GM12865 (cell line): ENCODE data around the gene ARID4A.

Source experiments
- DNase-seq: peaks from one replicate; pipeline ENCODE4 v3.0.0; 2010; ENCODE audit warnings: low read depth
- H3K4me3 ChIP-seq: 2 replicates; pipeline ENCODE4 v1.5.1; 2011; ENCODE audit warnings: mild to moderate bottlenecking, low read depth, low read length, control low read depth
- TF ChIP-seq, protein P1 (sequence below): IDR thresholded peaks from 2 replicates; pipeline ENCODE4 v1.5.1; 2011; ENCODE audit warnings: low read length, control low read depth, low read depth, inconsistent platforms; ENCODE audit not compliant: insufficient read depth; ENCODE audit errors: missing control alignments

ARID4A gene

DNA sequence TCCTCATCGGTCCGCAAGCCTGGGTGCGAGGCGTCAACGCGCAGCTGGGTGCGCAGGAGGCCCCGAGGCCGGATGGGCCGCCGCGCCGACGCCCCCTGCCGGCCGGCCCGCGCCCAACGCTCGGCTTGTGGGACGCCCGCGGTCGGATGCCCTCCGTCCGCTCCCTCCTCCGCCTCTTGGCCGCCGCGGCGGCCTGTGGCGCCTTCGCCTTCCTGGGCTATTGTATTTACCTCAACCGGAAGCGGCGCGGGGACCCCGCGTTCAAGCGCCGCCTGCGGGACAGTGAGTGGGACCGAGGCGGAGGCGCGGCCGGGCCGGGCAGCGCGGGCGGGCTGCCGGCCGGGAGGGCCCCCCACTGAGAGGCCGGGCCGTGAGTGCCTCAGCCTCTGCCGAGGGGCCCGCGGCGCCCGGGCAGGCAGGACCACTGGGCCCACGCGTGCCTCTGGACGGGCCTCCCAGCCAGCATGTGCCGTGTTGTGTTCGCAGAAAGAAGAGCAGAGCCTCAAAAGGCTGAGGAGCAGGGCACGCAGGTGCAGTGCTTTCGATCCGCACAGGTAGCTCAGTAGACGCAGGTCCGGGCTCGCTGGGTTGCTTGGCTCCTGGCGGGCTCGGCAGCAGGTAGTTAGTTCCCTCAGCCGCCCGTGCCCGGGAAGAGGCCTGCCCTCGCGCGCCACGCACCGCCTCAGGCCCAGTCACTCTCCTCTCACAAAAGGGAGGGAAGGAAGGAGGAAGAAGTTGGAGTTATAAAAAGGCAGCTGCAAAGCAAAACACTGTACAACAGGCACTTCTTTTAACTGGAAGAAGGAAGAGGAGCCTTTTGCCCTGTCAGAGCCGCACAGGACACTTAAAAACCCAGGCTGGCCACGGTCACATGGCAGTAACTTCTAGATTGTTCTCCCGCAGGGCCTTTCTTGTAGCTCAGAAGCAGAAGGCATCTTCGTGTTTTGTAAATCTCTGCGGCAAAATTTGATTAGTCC lies 97.7 kb downstream of the ARID4A start, which contains the start of gene TOMM20L:
TSS of gene TOMM20L (plus strand) at position 119 of the 977 bp plus-strand sequence. CDS start at position 147, 28 bp downstream.
- TF ChIP-seq, protein P1, sequence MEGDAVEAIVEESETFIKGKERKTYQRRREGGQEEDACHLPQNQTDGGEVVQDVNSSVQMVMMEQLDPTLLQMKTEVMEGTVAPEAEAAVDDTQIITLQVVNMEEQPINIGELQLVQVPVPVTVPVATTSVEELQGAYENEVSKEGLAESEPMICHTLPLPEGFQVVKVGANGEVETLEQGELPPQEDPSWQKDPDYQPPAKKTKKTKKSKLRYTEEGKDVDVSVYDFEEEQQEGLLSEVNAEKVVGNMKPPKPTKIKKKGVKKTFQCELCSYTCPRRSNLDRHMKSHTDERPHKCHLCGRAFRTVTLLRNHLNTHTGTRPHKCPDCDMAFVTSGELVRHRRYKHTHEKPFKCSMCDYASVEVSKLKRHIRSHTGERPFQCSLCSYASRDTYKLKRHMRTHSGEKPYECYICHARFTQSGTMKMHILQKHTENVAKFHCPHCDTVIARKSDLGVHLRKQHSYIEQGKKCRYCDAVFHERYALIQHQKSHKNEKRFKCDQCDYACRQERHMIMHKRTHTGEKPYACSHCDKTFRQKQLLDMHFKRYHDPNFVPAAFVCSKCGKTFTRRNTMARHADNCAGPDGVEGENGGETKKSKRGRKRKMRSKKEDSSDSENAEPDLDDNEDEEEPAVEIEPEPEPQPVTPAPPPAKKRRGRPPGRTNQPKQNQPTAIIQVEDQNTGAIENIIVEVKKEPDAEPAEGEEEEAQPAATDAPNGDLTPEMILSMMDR: peak; percentile 83
- peak within 1 kb of the TSS; percentile 33 for H3K4me3 ChIP-seq
- DNase-seq: peak; percentile 83

DNA sequence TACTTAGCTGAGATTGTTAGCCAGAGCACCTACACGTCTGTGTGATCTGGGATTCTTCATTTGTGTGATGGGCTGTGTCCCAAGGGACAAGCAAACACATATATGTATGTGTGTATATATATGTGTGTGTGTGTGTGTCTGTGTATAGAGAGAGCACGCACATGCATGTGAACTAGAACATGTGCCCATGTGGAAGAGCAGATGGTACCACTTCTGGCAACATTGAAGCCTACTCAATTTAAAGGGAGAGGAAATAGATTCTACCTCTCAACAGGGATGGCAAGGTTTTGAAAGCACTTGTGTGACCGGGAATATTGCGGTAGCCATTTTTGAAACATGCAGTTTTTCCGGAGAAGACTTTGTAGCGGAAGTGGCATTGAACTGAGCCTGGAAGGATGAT lies 98.8 kb downstream of the ARID4A start:
- H3K4me3 ChIP-seq: no peak overlapping the region
- no peak for DNase-seq
- TF ChIP-seq, protein P1: no peak

DNA sequence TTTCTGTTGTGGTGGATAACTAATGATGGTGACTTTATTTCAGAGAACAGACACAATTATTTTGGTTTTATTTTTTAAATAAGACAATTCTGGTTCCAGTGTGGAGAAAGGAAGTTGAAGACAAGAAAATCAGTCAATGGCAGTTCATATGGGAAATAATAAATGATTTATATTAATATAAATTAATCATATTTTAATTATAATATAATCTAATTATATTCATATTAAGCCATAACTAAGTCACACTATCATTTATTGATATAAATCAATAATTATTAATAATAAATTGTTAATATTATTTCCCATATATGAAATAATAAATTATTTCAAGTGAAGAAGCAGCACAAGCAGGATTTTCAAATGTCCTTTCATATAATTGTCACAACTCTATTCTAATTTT lies 100.1 kb downstream of the ARID4A start:
- H3K4me3 ChIP-seq: no peak overlapping the region
- TF ChIP-seq, protein P1: no peak
- DNase-seq: no peak

DNA sequence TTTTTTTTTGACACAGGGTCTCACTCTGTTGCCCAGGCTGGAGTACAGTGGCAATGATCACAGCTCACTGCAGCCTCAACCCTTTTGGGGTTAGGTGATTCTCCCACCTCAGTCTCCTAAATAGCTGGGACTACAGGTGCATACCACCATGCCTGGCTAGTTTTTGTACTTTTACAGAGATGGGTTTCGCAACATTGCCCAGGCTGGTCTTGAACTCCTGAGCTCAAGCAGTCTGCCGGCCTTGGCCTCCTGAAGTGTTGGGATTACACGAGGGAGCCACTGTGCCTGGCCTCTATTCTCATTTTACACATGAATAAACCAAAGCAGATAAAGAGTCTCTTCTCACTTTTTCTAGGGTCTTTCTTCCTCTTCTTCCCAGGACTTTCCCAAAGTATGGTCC lies 100.5 kb downstream of the ARID4A start:
- TF ChIP-seq, protein P1: no peak
- no peak for DNase-seq
- H3K4me3 ChIP-seq: no peak overlapping the region

DNA sequence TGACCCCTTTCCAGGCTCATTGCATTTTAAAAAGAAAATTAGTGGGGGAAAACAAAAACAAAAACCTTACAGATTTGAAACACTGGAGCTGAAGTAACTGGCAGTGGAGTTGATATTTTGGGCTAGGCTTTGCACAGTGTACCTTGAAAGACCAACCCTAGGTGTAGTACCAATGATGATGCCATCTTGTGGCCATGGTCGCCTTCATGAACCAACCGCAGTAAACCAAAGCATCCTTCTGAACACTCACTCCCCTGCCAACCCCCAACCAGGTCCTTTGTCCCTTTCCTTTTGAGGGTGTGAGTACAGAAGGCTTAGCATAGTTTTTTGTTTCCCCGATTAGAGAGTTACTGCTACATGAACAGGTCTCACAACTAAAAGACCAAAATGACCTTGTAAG lies 103.2 kb downstream of the ARID4A start:
- H3K4me3 ChIP-seq: no peak overlapping the region
- DNase-seq: no peak
- TF ChIP-seq, protein P1: no peak

DNA sequence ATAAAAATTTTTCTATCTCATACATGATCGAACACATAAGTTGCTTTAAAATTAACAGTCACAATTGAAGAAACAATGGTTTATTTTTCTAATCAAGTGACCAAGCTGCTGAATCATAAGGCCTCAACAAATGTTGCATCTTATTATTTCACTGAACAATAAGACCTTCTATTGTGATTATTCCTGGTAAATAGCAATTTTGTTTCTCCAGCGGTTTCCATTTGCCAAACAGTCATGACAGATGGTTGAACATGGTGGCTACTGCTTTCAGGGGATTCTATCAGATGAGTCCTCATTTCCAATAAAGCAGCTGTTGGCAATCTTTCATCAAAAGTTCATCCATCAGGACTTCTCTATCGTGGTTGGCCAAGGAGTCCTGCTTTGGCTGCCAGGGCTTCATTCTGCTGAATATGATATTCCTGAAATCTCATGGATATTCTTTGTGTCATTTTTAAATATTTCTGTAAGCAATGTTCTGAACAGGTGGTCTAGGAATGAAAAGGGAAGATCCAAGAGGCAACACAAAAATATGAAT lies 110.4 kb downstream of the ARID4A start:
- TF ChIP-seq, protein P1: no peak
- no peak overlapping the region for H3K4me3 ChIP-seq
- no peak for DNase-seq

DNA sequence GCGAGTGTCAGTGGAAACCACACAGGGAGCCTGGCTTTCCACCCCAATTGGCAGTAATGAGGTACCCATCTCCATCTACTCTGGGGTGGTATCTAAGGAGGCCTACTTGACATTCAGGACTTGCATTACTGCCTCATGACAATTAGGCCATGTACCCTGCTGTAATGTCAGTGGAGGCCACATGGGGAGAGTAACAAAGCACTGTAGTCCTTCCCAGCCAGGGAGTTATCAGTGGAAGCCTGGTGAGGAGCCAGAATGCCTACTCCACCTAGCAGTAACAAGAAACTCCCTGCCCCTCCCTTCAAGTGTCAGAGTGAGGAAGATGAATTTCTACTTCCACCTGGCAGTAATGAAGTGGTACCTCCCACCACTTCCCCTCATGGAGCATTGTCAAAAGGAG lies 116.5 kb downstream of the ARID4A start:
- no peak for DNase-seq
- TF ChIP-seq, protein P1: no peak
- no peak overlapping the region for H3K4me3 ChIP-seq
